SK-N-SH (cell line): Measurements from ENCODE around the gene BCL11B. TPM values are rescaled to one million over a fixed set of nuclear protein-coding genes. Genes with fewer than 3 reads are reported as not detected.

Source experiments
- CTCF ChIA-PET: fragments of 300-600, 350-600 bp; formaldehyde crosslinking; extraction: SDS; loops from one replicate; lab custom pipeline; 2021; lab: Yijun Ruan, JAX
- POLR2A ChIA-PET: fragments of 350-600 bp; sonication (Branson Sonifier 250); formaldehyde crosslinking; extraction: SDS; loops from one replicate; lab custom pipeline; 2020; ENCODE audit warnings: antibody characterized with exemption, inconsistent platforms; lab: Yijun Ruan, JAX
- DNase-seq: peaks from one replicate; pipeline ENCODE4 v3.0.0; 2012
- H2AFZ ChIP-seq: fragments of 200-600 bp; sonication (generic); 2 replicates; pipeline ENCODE4 v1.8.1; 2016; ENCODE audit warnings: antibody characterized with exemption, mild to moderate bottlenecking, low read depth
- H3F3A ChIP-seq: fragments of 200-600 bp; sonication (generic); replicated peaks from 2 replicates; pipeline ENCODE3; 2016; ENCODE audit warnings: antibody characterized with exemption, mild to moderate bottlenecking; ENCODE audit not compliant: insufficient read depth
- H3K27ac ChIP-seq, 2 experiments: fragments of 200-500 bp in 1 of 2; fragments of 200-600 bp in 1 of 2; sonication (Bioruptor generic) in 1 of 2; sonication (generic), shearing (Covaris generic) in 1 of 2; 2 replicates each; pipeline versions ENCODE4 v1.5.1 to v1.6.1; 2014 to 2016; ENCODE audit warnings: low read depth in 2 of 2, inconsistent platforms in 1 of 2, low read length in 1 of 2, mild to moderate bottlenecking in 1 of 2, mixed read lengths in 1 of 2
- H3K27me3 ChIP-seq: fragments of 200-600 bp; sonication (generic), shearing (Covaris generic); 2 replicates; pipeline ENCODE4 v1.6.1; 2016; ENCODE audit warnings: mixed run types; ENCODE audit not compliant: insufficient read depth
- H3K36me3 ChIP-seq, 2 experiments: fragments of 200-500 bp in 1 of 2; fragments of 200-600 bp in 1 of 2; sonication (Bioruptor generic) in 1 of 2; sonication (generic) in 1 of 2; replicated peaks in 1 of 2; 2 replicates each; pipeline versions ENCODE3 to v1.5.1; 2014 to 2016; ENCODE audit warnings: low read length in 1 of 2, mild to moderate bottlenecking in 1 of 2; ENCODE audit not compliant: insufficient read depth in 2 of 2, control insufficient read depth in 1 of 2
- H3K4me1 ChIP-seq, 2 experiments: fragments of 200-500 bp in 1 of 2; fragments of 200-600 bp in 1 of 2; sonication (Bioruptor generic) in 1 of 2; sonication (generic), shearing (Covaris generic) in 1 of 2; 2 replicates each; pipeline versions ENCODE4 v1.5.1 to v1.6.1; 2014 to 2016; ENCODE audit warnings: low read depth in 1 of 2, low read length in 1 of 2, mixed run types in 1 of 2; ENCODE audit not compliant: insufficient read depth in 2 of 2, control insufficient read depth in 1 of 2
- H3K4me2 ChIP-seq: fragments of 200-600 bp; sonication (generic), shearing (Covaris generic); 2 replicates; pipeline ENCODE4 v1.6.1; 2017; ENCODE audit warnings: mixed run types
- H3K4me3 ChIP-seq, 2 experiments: fragments of 200-500 bp in 1 of 2; fragments of 200-600 bp in 1 of 2; sonication (Bioruptor generic) in 1 of 2; sonication (generic), shearing (Covaris generic) in 1 of 2; 2 replicates each; pipeline versions ENCODE4 v1.5.1 to v1.8.1; 2014 to 2016; ENCODE audit warnings: low read depth in 2 of 2, inconsistent platforms in 1 of 2, low read length in 1 of 2, mild to moderate bottlenecking in 1 of 2, mixed read lengths in 1 of 2, moderate library complexity in 1 of 2
- H3K79me2 ChIP-seq: fragments of 200-600 bp; sonication (generic); 2 replicates; pipeline ENCODE4 v1.8.1; 2017; ENCODE audit warnings: mild to moderate bottlenecking; ENCODE audit not compliant: insufficient read depth
- H3K9ac ChIP-seq: fragments of 200-600 bp; sonication (generic); 2 replicates; pipeline ENCODE4 v1.6.1; 2017; ENCODE audit warnings: mixed run types
- H3K9me2 ChIP-seq: fragments of 200-600 bp; sonication (generic); 2 replicates; pipeline ENCODE4 v1.6.1; 2017; ENCODE audit warnings: mixed run types
- H3K9me3 ChIP-seq: fragments of 200-600 bp; sonication (generic); 2 replicates; pipeline ENCODE4 v1.6.1; 2017; ENCODE audit warnings: mixed run types, mild to moderate bottlenecking, moderate library complexity
- H4K20me1 ChIP-seq: fragments of 200-600 bp; sonication (generic); 2 replicates; pipeline ENCODE4 v1.6.1; 2017; ENCODE audit warnings: mild to moderate bottlenecking, mixed run types; ENCODE audit not compliant: insufficient read depth
- CHD2 ChIP-seq: fragments of 150-350 bp; IDR thresholded peaks from 2 replicates; pipeline ENCODE4 v1.6.1; 2018; ENCODE audit warnings: low read length; ENCODE audit not compliant: partially characterized antibody
- ELF1 ChIP-seq: IDR thresholded peaks from 2 replicates; pipeline ENCODE4 v1.4.0; 2012
- EP300 ChIP-seq, 2 experiments: IDR thresholded peaks; 2 replicates each; pipeline versions ENCODE4 v1.4.0 to v1.6.1; 2012; ENCODE audit warnings: borderline replicate concordance in 1 of 2, low read depth in 1 of 2, low read length in 1 of 2
- EZH2phosphoT487 ChIP-seq: fragments of 200-600 bp; sonication (generic); IDR thresholded peaks from 2 replicates; pipeline ENCODE4 v1.6.1; 2017; ENCODE audit warnings: low read depth, mixed run types, mild to moderate bottlenecking, antibody characterized with exemption, moderate library complexity, borderline replicate concordance
- FOXJ3 ChIP-seq: sonication (generic); formaldehyde crosslinking; IDR thresholded peaks from 2 replicates; pipeline ENCODE4 v1.5.1; 2020; ENCODE audit warnings: mild to moderate bottlenecking, missing genetic modification reagents
- GABPA ChIP-seq: IDR thresholded peaks from 2 replicates; pipeline ENCODE4 v1.4.0; 2012; ENCODE audit warnings: low read depth, mild to moderate bottlenecking
- GATA2 ChIP-seq: sonication (generic); formaldehyde crosslinking; IDR thresholded peaks from 2 replicates; pipeline ENCODE4 v1.5.0; 2020; ENCODE audit warnings: mild to moderate bottlenecking, missing genetic modification reagents
- JUND ChIP-seq: IDR thresholded peaks from 2 replicates; pipeline ENCODE4 v1.4.0; 2012
- NFIC ChIP-seq: IDR thresholded peaks from 2 replicates; pipeline ENCODE4 v1.4.0; 2012; ENCODE audit warnings: borderline replicate concordance
- NRF1 ChIP-seq: IDR thresholded peaks from 2 replicates; pipeline ENCODE4 v1.6.1; 2012; ENCODE audit warnings: low read depth, mild to moderate bottlenecking, low read length
- PBX3 ChIP-seq: IDR thresholded peaks from 2 replicates; pipeline ENCODE4; 2012
- RAD21 ChIP-seq: IDR thresholded peaks from 2 replicates; pipeline ENCODE4 v1.6.1; 2012; ENCODE audit warnings: mild to moderate bottlenecking, low read length
- RCOR1 ChIP-seq: fragments of 150-350 bp; IDR thresholded peaks from 2 replicates; pipeline ENCODE4 v1.6.1; 2017; ENCODE audit warnings: antibody characterized with exemption, low read length
- RXRA ChIP-seq: IDR thresholded peaks from 2 replicates; pipeline ENCODE4 v1.4.0; 2012; ENCODE audit warnings: low read depth, mild to moderate bottlenecking, borderline replicate concordance
- TAF1 ChIP-seq: IDR thresholded peaks from 2 replicates; pipeline ENCODE4 v1.6.1; 2012; ENCODE audit warnings: low read depth, mild to moderate bottlenecking, low read length, moderate library complexity, borderline replicate concordance
- TEAD4 ChIP-seq: IDR thresholded peaks from 2 replicates; pipeline ENCODE4 v1.4.0; 2012; ENCODE audit warnings: mild to moderate bottlenecking, borderline replicate concordance; ENCODE audit not compliant: insufficient read depth
- YY1 ChIP-seq: IDR thresholded peaks from 2 replicates; pipeline ENCODE4 v1.4.0; 2012; ENCODE audit warnings: low read depth, mild to moderate bottlenecking
- ZBTB33 ChIP-seq: IDR thresholded peaks from 2 replicates; pipeline ENCODE4 v1.4.0; 2012; ENCODE audit warnings: low read depth, borderline replicate concordance
- WGBS: methylation state at CpG from one replicate; pipeline ENCODE4 v1.1.6; 2017; ENCODE audit warnings: low lambda C conversion rate; 5-methylcytosine and 5-hydroxymethylcytosine counted together
- polyA plus RNA-seq, 3 experiments: library from polyadenylated mRNA; depleted of rRNA; stranded (reverse); fragments of >200 nt; gene quantifications; 2 replicates each; pipeline ENCODE4 v1.2.3, GENCODE V29; 2012

The BCL11B gene
- polyA plus RNA-seq, 1 of the 3 experiments (the other 2 are of a cell fraction), result not detected

GRCh38 chr14:99185436-99186068 lies 86.4 kb downstream of the BCL11B start (continued):
- TF ChIP-seq NFIC (no peak), ELF1 (no peak), RXRA (no peak), NRF1 (no peak), GATA2 (no peak), CHD2 (no peak)

- POLR2A ChIA-PET, result no interaction called here
Measured at GRCh38 chr14:99183716-99184115, 88.3 kb downstream of the BCL11B start.

GRCh38 chr14:99183311-99183710 lies 88.7 kb downstream of the BCL11B start:
- Histone ChIP-seq H4K20me1 (no peaks in the 10 kb centered on the region), H3K9ac (no peak overlapping the region), H2AFZ (no peak overlapping the region), H3K4me2 (no peak overlapping the region), H3K27me3 (peaks cover 94% of the 10 kb centered on the region), H3K9me2 (no peaks in the 10 kb centered on the region), H3K4me1 (no peaks in the 10 kb centered on the region; a peak in 1 of 4 replicates), H3K4me3 (no peak overlapping the region), H3K36me3 (no peaks in the 10 kb centered on the region), H3K79me2 (no peaks in the 10 kb centered on the region), H3K9me3 (no peaks in the 10 kb centered on the region), H3K27ac (no peak overlapping the region), H3F3A (no peaks in the 10 kb centered on the region)
- CTCF ChIA-PET, result no interaction called here
- WGBS, result 26% methylated on average over 11 of the region's 12 CpGs
- TF ChIP-seq TAF1, result no peak
- TF ChIP-seq RCOR1, result no peak
- TF ChIP-seq CHD2, result no peak
- no peak for TF ChIP-seq FOXJ3 (CRISPR knock-in tag)
- no peak for TF ChIP-seq ZBTB33
- no peak for TF ChIP-seq NRF1
- TF ChIP-seq RXRA, result no peak
- TF ChIP-seq GABPA, result no peak
- TF ChIP-seq NFIC, result no peak
- no peak for TF ChIP-seq RAD21
- no peak for TF ChIP-seq TEAD4
- no peak for TF ChIP-seq GATA2
- no peak for TF ChIP-seq JUND
- DNase-seq, result no peak
- POLR2A ChIA-PET, result no interaction called here

More at GRCh38 chr14:99183716-99184115, 88.3 kb downstream of the BCL11B start:
- no peak overlapping the region for H3K4me3 ChIP-seq
- 10% methylated on average over 6 of the region's 8 CpGs for WGBS
- no peaks in the 10 kb centered on the region; a peak in 1 of 4 replicates for H3K4me1 ChIP-seq
- no peak overlapping the region for H3K4me2 ChIP-seq
- H2AFZ ChIP-seq, result no peak overlapping the region
- no peaks in the 10 kb centered on the region for H4K20me1 ChIP-seq
- no peak overlapping the region for H3K9ac ChIP-seq
- H3K79me2 ChIP-seq, result no peaks in the 10 kb centered on the region
- no peaks in the 10 kb centered on the region for H3K36me3 ChIP-seq
- no peak for DNase-seq
- no peak overlapping the region for H3K27ac ChIP-seq
- peaks cover 93% of the 10 kb centered on the region for H3K27me3 ChIP-seq
- CTCF ChIA-PET, result no interaction called here
- H3K9me3 ChIP-seq, result no peaks in the 10 kb centered on the region
- TF ChIP-seq EZH2phosphoT487 (no peak), EP300 (IDR thresholded peaks at IDR 0.05; ENCODE audit: borderline replicate concordance in 1 of 2, low read depth in 1 of 2, low read length in 1 of 2) (no peak), PBX3 (no peak), JUND (no peak), NFIC (no peak), YY1 (no peak)
- H3K9me2 ChIP-seq, result no peaks in the 10 kb centered on the region
- no peaks in the 10 kb centered on the region for H3F3A ChIP-seq
